ENCODE data around the gene PLA2G4A.

PLA2G4A gene

DNA sequence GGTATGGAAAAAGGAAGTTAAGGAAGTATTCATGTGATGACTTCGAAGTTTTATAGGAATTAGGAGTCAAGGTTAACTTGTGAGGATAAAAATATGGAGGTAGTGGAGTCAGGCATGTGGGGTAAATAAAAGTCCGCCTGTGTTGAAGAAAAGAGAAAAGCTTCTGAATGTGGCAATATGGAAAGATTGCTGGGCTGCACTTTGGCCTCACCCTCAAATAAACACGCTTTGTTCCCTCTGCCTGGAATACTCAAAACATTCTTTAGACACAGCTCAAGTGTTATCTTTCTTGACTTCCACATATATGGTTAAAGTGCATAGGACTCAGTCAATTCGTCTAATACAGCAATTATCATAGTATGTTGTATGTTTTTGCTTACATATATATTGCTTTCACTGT lies 137.7 kb downstream of the PLA2G4A start:
- Mint-ChIP-seq H3K4me1 (ENCODE audit: low read depth) (peaks cover 13% of the 10 kb centered on the region), H3K27me3 (no peaks in the 10 kb centered on the region), H3K9me3 (no peaks in the 10 kb centered on the region), H3K27ac (no peak overlapping the region), H3K4me3 (no peak overlapping the region), H3K36me3 (ENCODE audit: low read depth) (peaks cover 4% of the 10 kb centered on the region)
- intact Hi-C loops (cut with micrococcal nuclease): no loop called here

DNA sequence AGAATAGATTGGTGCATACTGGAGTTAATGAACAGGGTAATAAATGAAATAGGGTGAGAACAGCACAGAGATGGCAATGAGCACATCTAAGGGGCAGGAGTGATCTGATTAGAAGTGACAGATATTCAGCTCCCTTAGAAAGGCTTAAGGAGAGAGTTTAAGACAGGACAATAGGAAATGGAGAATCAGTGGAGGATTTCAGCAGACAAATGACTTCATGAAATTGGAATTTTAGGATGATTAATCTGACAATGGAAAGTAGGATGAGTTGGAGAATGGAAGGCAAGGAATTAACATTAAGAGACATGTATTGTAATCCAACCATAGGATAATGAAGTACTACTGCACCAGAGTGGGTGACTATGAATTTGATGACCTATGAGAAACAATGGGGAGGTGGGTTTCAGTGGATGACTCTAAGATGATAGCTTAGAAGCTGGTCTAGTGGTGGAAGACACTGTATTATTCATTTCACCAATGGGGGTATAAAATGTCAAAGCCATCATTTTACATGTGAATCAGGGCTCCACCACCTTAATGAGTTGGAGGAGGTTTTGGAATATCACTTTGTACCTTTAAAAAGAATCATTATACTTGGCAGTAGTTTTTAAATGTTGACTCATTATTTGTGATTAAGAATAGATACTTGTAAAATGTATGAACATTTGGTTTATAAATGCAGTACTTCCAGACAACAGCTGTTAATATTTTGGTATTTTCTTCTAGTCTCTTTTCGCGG lies 139.1 kb downstream of the PLA2G4A start:
- Mint-ChIP-seq H3K4me3 (no peak overlapping the region), H3K27me3 (no peaks in the 10 kb centered on the region), H3K9me3 (no peaks in the 10 kb centered on the region), H3K36me3 (ENCODE audit: low read depth) (peaks cover 10% of the 10 kb centered on the region), H3K4me1 (ENCODE audit: low read depth) (peaks cover 13% of the 10 kb centered on the region), H3K27ac (no peak overlapping the region)
- intact Hi-C loops (cut with micrococcal nuclease): no loop called here

DNA sequence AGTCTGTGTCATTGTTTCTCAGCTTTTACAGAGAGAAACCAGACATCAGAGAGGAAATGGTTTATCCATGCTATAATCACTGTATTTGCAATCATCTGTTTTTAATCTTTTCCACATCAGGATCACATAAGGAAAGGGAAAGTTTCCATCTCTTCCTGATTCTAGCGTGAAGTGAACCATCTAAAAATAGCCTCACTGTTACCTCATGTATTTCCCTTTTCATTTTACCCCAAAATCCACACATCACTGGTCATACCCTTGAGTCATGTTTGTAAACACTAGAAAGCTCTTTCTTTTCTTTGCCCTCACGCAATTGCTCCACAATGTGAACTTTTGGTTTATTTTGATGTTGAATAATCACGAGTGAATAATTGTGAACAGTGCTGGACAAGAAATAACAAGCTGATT lies 146.0 kb downstream of the PLA2G4A start:
- Mint-ChIP-seq H3K36me3 (ENCODE audit: low read depth) (peaks cover 27% of the 10 kb centered on the region), H3K4me3 (no peak overlapping the region), H3K27ac (no peak overlapping the region), H3K4me1 (ENCODE audit: low read depth) (peaks cover 37% of the 10 kb centered on the region), H3K27me3 (no peaks in the 10 kb centered on the region), H3K9me3 (no peaks in the 10 kb centered on the region)
- intact Hi-C loops (cut with micrococcal nuclease): loop anchor here (10.0 kb wide), 1 partner anchor 150 kb away; the partner anchor contains the start of gene PLA2G4A

DNA sequence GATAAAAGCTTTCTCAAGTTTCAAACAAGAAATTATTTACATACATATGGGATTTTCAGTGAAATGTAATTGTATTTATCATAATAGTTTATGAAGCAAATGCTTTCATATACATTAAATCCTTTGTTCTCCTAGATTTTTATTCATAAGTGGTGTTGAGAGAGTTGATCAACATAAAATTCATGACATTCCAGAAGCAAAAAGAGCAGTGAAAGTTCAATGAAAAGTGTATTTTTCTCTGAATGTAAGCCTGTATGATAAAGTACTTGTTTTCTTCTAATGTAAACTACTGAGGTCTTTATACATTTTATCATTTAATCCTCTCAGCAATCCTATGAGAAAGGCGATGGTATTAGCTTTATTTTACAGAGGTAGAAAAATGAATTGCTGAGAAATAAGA lies 146.5 kb downstream of the PLA2G4A start:
- Mint-ChIP-seq H3K4me1 (ENCODE audit: low read depth) (peaks cover 32% of the 10 kb centered on the region), H3K27ac (no peak overlapping the region), H3K27me3 (no peaks in the 10 kb centered on the region), H3K4me3 (no peak overlapping the region), H3K36me3 (ENCODE audit: low read depth) (peaks cover 31% of the 10 kb centered on the region), H3K9me3 (no peaks in the 10 kb centered on the region)
- intact Hi-C loops (cut with micrococcal nuclease): loop anchor here (10.0 kb wide), 1 partner anchor 150 kb away; the partner anchor contains the start of gene PLA2G4A

DNA sequence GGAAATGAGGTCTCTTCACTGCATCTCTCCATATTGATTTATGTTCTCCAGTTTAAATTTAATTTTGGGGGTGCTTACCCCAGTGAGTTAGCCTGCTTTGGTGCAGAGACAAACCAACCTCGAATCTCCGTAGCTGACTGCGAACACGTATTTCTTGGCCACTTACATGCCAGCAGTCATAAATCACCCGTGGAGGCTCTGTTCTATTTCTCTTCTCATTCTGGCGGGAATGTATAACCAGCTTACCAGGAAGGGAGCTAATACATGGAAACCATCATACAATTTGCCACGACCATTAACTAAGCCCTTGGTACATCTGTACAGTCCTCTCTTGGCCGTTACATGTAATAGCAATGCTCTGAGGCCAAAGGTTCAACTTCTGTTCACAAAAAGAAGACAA lies 148.0 kb downstream of the PLA2G4A start:
- peaks cover 34% of the 10 kb centered on the region for H3K36me3 Mint-ChIP-seq (ENCODE audit: low read depth)
- no peaks in the 10 kb centered on the region for H3K9me3 Mint-ChIP-seq
- H3K4me3 Mint-ChIP-seq: no peak overlapping the region
- peaks cover 31% of the 10 kb centered on the region for H3K4me1 Mint-ChIP-seq (ENCODE audit: low read depth)
- no peak overlapping the region for H3K27ac Mint-ChIP-seq
- no peaks in the 10 kb centered on the region for H3K27me3 Mint-ChIP-seq
- intact Hi-C loops (cut with micrococcal nuclease): loop anchor here (10.0 kb wide), 1 partner anchor 152 kb away; the partner anchor contains the start of gene PLA2G4A

DNA sequence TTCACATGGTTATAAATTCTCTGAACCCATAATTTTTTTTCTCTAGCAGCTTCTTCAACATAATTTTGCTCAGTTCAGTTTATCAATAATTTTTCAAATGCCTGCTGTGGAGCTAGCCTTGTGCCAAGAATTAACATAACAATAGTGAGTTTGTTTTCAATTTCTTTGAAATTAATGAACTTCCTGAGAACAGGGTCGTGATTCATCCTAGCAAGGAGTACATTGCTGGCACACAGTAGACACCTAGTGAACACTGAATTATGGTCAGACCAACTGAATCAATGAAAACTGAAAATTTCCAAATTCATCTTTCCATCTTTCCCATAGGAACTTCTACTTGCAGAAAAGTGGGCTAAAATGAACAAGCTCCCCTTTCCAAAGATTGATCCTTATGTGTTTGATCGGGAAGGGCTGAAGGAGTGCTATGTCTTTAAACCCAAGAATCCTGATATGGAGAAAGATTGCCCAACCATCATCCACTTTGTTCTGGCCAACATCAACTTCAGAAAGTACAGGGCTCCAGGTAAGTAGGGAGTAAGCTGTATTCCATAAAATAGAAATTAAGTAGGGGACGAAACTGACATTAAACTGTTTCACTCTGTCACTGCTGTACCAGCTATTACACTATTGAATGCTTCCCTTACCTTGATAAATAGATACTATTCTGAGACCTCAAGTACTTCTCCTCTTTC lies 148.7 kb downstream of the PLA2G4A start:
- intact Hi-C loops (cut with micrococcal nuclease): loop anchor here (10.0 kb wide), 1 partner anchor 153 kb away; the partner anchor contains the start of gene PLA2G4A
- Mint-ChIP-seq H3K4me3 (no peak overlapping the region), H3K9me3 (no peaks in the 10 kb centered on the region), H3K27me3 (no peaks in the 10 kb centered on the region), H3K36me3 (ENCODE audit: low read depth) (peaks cover 39% of the 10 kb centered on the region), H3K4me1 (ENCODE audit: low read depth) (peaks cover 31% of the 10 kb centered on the region), H3K27ac (no peak overlapping the region)

DNA sequence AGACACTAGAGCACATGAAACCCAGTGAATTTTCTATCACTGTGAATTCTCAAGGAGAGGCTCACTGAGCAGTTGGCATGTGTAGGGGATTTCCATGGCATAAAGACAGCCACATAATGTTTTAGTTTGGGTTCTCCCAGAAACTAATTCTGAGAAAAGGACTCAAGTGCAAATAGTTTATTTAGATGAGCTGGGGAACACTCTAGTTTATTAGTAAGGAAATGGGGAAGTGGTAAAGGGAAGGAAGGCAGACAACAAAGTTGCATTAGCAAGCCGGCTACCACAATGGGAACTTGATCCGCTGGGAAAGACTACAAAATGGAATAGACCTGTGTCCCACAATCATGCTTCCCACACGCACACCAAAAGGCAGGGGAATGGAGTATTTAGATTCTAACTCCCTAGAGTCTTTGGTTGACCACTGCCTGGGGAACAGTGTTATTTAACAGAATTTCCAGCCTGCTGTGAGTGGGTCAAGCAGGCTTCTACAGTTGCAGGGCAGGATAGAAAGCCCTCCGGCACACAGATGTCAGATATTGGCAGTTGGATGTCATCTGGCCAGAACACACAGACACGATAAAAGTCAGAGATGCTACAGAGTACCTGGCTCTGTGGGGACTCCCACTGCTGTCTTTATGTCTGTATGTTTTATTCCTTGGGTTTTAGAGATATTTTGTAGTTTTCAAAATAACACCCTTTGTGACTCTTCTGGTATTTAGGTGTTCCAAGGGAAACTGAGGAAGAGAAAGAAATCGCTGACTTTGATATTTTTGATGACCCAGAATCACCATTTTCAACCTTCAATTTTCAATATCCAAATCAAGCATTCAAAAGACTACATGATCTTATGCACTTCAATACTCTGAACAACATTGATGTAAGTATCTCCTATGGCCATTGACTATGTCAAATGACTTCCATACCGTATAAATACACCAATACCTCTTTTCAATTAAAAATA lies 150.1 kb downstream of the PLA2G4A start:
- Mint-ChIP-seq H3K4me3 (no peak overlapping the region), H3K27ac (peak overlapping the region; percentile 47), H3K36me3 (ENCODE audit: low read depth) (peaks cover 51% of the 10 kb centered on the region), H3K4me1 (ENCODE audit: low read depth) (peaks cover 31% of the 10 kb centered on the region), H3K9me3 (no peaks in the 10 kb centered on the region), H3K27me3 (no peaks in the 10 kb centered on the region)
- intact Hi-C loops (cut with micrococcal nuclease): loop anchor here (10.0 kb wide), 1 partner anchor 154 kb away; the partner anchor contains the start of gene PLA2G4A

DNA sequence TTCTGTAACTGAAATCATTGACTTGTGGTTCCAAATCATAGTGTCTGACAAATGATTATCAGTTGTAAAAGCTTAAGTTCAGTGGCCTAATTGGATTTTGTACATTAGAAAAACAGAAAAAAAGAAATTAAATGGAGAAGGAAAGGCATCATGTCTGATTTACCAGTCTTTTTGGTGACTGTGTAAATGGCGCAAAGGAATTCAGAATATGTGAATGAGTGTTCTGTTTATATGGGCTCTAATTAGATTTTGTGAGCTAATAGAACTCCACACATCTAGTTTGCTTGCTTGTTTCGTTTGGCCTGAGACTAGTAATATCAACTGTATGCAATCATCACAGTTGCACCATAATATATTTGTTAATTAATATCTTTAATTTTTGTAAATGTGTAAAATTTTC lies 151.7 kb downstream of the PLA2G4A start:
- Mint-ChIP-seq H3K9me3 (no peaks in the 10 kb centered on the region), H3K4me3 (no peak overlapping the region), H3K27ac (no peak overlapping the region), H3K27me3 (no peaks in the 10 kb centered on the region), H3K36me3 (ENCODE audit: low read depth) (peaks cover 57% of the 10 kb centered on the region), H3K4me1 (ENCODE audit: low read depth) (peaks cover 19% of the 10 kb centered on the region)
- intact Hi-C loops (cut with micrococcal nuclease): loop anchor here (5.0 kb wide), 1 partner anchor 298 kb away; the partner anchor contains the start of gene PTGS2

DNA sequence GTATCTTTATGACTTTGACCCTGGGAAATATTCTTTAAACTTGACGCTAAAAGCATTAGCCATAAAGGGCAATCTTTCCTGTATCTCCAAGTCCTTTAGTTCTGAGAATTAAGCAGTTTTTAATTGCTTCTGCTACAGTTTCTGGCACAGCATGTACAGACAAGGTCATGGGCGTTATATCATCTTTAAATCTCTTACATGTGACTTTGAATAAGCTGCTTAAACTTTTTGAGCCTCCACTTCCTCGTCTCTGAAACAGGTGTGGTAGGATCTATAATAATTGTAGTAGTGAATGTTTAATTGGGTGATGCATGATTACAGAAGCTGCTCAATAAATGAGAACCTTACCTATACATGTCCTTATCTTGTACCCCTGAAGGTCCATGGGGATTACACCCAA lies 153.4 kb downstream of the PLA2G4A start:
- H3K27me3 Mint-ChIP-seq: no peaks in the 10 kb centered on the region
- no peak overlapping the region for H3K27ac Mint-ChIP-seq
- no peaks in the 10 kb centered on the region for H3K9me3 Mint-ChIP-seq
- intact Hi-C loops (cut with micrococcal nuclease): loop anchor here (5.0 kb wide), 1 partner anchor 300 kb away; the partner anchor contains the start of gene PTGS2
- H3K4me1 Mint-ChIP-seq (ENCODE audit: low read depth): peaks cover 19% of the 10 kb centered on the region
- H3K4me3 Mint-ChIP-seq: no peak overlapping the region
- H3K36me3 Mint-ChIP-seq (ENCODE audit: low read depth): peaks cover 57% of the 10 kb centered on the region

DNA sequence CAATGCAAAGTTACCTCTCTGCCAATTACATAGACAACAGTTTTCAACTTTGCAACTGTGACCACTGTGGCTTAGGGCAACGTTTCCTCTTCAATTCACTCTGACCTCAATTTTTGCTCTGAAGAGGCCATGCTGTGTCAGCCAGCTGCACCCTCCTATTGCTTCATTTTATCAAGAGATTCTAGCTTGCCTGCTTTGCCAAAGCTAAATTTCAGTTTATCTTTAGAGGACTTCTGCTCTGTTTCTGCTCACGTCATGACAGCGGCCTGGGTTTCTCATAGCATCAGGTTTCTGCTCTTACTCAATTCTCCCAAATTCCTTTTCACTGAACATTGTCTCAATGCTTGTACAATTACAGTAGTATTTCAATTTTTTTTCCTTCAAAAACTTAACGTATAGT lies 154.6 kb downstream of the PLA2G4A start:
- Mint-ChIP-seq H3K4me1 (ENCODE audit: low read depth) (peaks cover 9% of the 10 kb centered on the region), H3K27ac (no peak overlapping the region), H3K9me3 (no peaks in the 10 kb centered on the region), H3K27me3 (no peaks in the 10 kb centered on the region), H3K36me3 (ENCODE audit: low read depth) (peaks cover 56% of the 10 kb centered on the region), H3K4me3 (no peak overlapping the region)
- intact Hi-C loops (cut with micrococcal nuclease): loop anchor here (5.0 kb wide), 1 partner anchor 301 kb away; the partner anchor contains the start of gene PTGS2

DNA sequence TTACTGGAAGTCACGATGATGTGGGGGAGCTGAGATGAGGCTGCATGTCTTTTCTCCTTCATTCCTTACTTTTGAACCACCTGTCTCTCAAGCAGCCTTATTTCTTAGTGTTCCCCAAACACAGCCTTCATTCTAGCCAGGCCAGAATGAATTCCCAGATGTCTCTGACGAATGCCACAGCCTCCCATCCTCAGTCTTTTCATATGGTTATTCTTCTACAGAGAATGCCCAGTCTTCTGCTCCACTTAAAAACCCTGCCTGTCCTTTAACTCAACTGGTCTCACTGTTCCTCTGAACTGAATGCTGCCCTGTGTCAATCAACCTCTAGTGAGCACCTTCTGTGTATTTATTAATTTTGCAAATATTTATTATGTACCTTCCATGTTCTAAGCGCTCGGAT lies 156.2 kb downstream of the PLA2G4A start:
- Mint-ChIP-seq H3K27ac (peak overlapping the region; percentile 1), H3K4me1 (ENCODE audit: low read depth) (no peaks in the 10 kb centered on the region), H3K9me3 (no peaks in the 10 kb centered on the region), H3K27me3 (no peaks in the 10 kb centered on the region), H3K36me3 (ENCODE audit: low read depth) (peaks cover 62% of the 10 kb centered on the region), H3K4me3 (no peak overlapping the region)
- intact Hi-C loops (cut with micrococcal nuclease): loop anchor here (2.0 to 5.0 kb wide), 4 partner anchors 263 to 578 kb away; partner anchors contain the start of gene PTGS2

DNA sequence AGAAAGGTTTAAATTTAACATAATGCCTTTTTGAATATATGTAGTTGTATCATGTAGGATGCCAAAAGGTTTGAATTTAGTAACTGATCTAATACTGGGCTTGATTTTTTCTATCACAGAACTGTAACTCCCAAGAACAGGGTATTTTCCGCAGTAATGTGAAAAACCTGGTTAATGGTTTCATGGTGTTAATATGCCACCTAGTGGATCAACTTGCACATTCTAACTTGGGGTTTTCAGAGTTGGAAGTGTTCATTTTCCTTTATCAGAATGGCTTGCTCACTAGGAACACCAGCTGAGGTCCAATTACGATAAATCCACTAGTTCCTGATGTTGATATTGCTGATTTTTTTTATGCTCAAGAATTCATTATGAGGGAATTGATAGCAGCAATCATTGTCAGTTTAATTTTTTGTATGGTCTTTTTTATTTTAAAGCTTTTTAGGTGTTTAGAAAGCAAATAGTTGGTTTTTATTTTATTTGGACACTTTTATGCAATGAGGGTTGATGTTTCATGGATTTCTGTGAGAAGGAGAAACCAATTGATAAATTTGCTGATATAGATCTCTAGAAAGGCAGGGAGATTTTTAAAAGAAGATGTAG lies 157.2 kb downstream of the PLA2G4A start:
- H3K4me1 Mint-ChIP-seq (ENCODE audit: low read depth): no peaks in the 10 kb centered on the region
- H3K27ac Mint-ChIP-seq: no peak overlapping the region
- intact Hi-C loops (cut with micrococcal nuclease): loop anchor here (1.0 to 5.0 kb wide), 4 partner anchors 264 to 579 kb away; no protein-coding TSS in a partner anchor
- H3K36me3 Mint-ChIP-seq (ENCODE audit: low read depth): peaks cover 61% of the 10 kb centered on the region
- no peaks in the 10 kb centered on the region for H3K9me3 Mint-ChIP-seq
- no peak overlapping the region for H3K4me3 Mint-ChIP-seq
- H3K27me3 Mint-ChIP-seq: no peaks in the 10 kb centered on the region

DNA sequence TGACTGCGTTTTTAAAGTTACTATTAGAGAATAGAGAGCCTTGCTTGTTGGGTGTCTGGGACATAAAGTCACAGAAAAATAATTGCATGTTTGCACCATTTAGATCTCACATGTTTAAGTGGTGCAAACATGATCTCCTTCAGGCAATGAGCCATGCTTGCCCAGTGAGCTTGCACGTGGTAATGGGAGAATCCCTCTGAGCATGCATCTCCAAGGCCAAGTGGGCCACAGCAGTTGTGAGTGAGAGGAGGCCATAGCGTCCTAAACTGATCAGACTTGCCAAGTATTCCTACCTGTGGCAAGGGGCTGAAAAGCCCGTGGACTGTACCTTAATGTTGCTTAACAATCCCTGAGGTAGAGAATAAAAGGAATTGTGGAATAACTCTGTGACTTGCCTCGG lies 158.3 kb downstream of the PLA2G4A start:
- intact Hi-C loops (cut with micrococcal nuclease): loop anchor here (5.0 kb wide), 2 partner anchors 265 to 580 kb away; no protein-coding TSS in a partner anchor
- Mint-ChIP-seq H3K4me3 (no peak overlapping the region), H3K27ac (no peak overlapping the region), H3K9me3 (no peaks in the 10 kb centered on the region), H3K36me3 (ENCODE audit: low read depth) (peaks cover 56% of the 10 kb centered on the region), H3K27me3 (no peaks in the 10 kb centered on the region), H3K4me1 (ENCODE audit: low read depth) (no peaks in the 10 kb centered on the region)

Measured in dendritic cell treated with granulocyte-macrophage colony-stimulating factor and Interleukin-4, amounts not matched to agents 40 ng/mL and 50 ng/mL, for 4 days (primary cell).